ENCODE measurements around the gene RHOF. TPM values are rescaled to one million over a fixed set of nuclear protein-coding genes. Genes with fewer than 3 reads are reported as not detected.

RHOF gene
- total RNA-seq, 8 experiments from 2014 or later, result 2.8 to 13.7 (median 6.8) TPM

- in situ Hi-C loops (cut with MboI; ENCODE audit: low pct_unique_long_range_greater_than_20kb in 2 of 9, low sequenced_read_pairs in 9 of 9, unreplicated experiment in 9 of 9), result loop anchor here in 3 of 9 experiments (10.0 to 25.0 kb wide), 2 partner anchors 95 to 113 kb away; no protein-coding TSS in a partner anchor
- 0% methylated on average over 1 of the region's 84 CpGs; no CpG with 5 or more reads in 9 of the 10 experiments for WGBS, 10 experiments
- ATAC-seq (replicated peaks in 6 of 8), result peak; percentile 20 to 46 (median 31)
- H3K27ac ChIP-seq, result peak overlapping the region; percentile 98 to 100
- peak overlapping the region; percentile 54 to 92 (median 57) for H3K4me3 ChIP-seq
- H3K4me1 ChIP-seq (replicated peaks in 1 of 2), result peaks cover 33 to 34% of the 10 kb centered on the region in 2 donors
Observed at GRCh38 chr12:121799842-121800693, 6.6 kb upstream of the RHOF start.

- 0 to 31% (median 24%) methylated on average over 1 to 7 of the region's 30 CpGs; no CpG with 5 or more reads in 6 of the 10 experiments for WGBS, 10 experiments
- ATAC-seq (replicated peaks in 6 of 8), result peak; percentile 2 to 24 (median 10)
Observed at GRCh38 chr12:121799156-121799841, 5.8 kb upstream of the RHOF start.

DNA sequence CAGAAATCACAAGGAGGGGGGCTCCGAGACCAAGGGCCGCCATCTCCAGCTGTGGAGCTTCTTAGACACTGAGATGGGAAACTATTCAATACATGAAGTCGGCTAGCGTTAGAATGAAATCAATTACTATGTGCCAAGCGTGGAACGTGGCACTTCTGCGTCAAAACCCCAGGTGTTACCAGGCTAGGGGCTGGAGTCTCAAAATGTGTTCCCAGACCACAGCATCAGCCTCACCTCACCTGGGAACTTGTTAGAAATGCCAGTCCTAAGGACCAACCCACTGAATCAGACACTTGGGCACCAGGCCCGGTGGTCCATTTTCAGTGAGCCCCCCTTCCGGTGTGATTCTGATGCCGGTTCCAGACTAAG is 5.3 kb upstream of the RHOF start:
- ATAC-seq (replicated peaks in 6 of 8), result no peak
- H3K4me1 ChIP-seq (replicated peaks in 1 of 2), result peaks cover 41 to 44% of the 10 kb centered on the region in 2 donors
- H3K4me3 ChIP-seq, result peak overlapping the region; percentile 54 to 92 (median 57)
- in situ Hi-C loops (cut with MboI; ENCODE audit: low pct_unique_long_range_greater_than_20kb in 2 of 9, low sequenced_read_pairs in 9 of 9, unreplicated experiment in 9 of 9), result loop anchor here in 3 of 9 experiments (10.0 to 25.0 kb wide), 2 partner anchors 94 to 111 kb away; no protein-coding TSS in a partner anchor
- peak overlapping the region; percentile 98 to 100 for H3K27ac ChIP-seq
- 8 to 90% (median 20%) methylated on average over 1 to 6 of the region's 10 CpGs; no CpG with 5 or more reads in 3 of the 10 experiments for WGBS, 10 experiments

More at GRCh38 chr12:121799156-121799841, 5.8 kb upstream of the RHOF start:
- in situ Hi-C loops (cut with MboI; ENCODE audit: low pct_unique_long_range_greater_than_20kb in 2 of 9, low sequenced_read_pairs in 9 of 9, unreplicated experiment in 9 of 9), result loop anchor here in 3 of 9 experiments (10.0 to 25.0 kb wide), 2 partner anchors 94 to 112 kb away; no protein-coding TSS in a partner anchor
- Histone ChIP-seq H3K4me3 (peak overlapping the region; percentile 54 to 92 (median 57)), H3K27ac (peak overlapping the region; percentile 98 to 100), H3K4me1 (replicated peaks in 1 of 2) (peaks cover 41 to 42% of the 10 kb centered on the region in 2 donors)

- Histone ChIP-seq H3K4me1 (replicated peaks in 1 of 2) (peaks cover 41 to 51% of the 10 kb centered on the region in 2 donors), H3K4me3 (peak overlapping the region; percentile 54 to 92 (median 57)), H3K27ac (peak overlapping the region; percentile 98 to 100)
- WGBS, 10 experiments, result 0 to 80% (median 20%) methylated on average over 1 to 4 of the region's 19 CpGs; no CpG with 5 or more reads in 3 of the 10 experiments
- in situ Hi-C loops (cut with MboI; ENCODE audit: low pct_unique_long_range_greater_than_20kb in 2 of 9, low sequenced_read_pairs in 9 of 9, unreplicated experiment in 9 of 9), result loop anchor here in 3 of 9 experiments (10.0 to 25.0 kb wide), 2 partner anchors 93 to 111 kb away; no protein-coding TSS in a partner anchor
- peak in 1 of 8 experiments; percentile 1 for ATAC-seq (replicated peaks in 6 of 8)
Observed at GRCh38 chr12:121797937-121798786, 4.7 kb upstream of the RHOF start.

DNA sequence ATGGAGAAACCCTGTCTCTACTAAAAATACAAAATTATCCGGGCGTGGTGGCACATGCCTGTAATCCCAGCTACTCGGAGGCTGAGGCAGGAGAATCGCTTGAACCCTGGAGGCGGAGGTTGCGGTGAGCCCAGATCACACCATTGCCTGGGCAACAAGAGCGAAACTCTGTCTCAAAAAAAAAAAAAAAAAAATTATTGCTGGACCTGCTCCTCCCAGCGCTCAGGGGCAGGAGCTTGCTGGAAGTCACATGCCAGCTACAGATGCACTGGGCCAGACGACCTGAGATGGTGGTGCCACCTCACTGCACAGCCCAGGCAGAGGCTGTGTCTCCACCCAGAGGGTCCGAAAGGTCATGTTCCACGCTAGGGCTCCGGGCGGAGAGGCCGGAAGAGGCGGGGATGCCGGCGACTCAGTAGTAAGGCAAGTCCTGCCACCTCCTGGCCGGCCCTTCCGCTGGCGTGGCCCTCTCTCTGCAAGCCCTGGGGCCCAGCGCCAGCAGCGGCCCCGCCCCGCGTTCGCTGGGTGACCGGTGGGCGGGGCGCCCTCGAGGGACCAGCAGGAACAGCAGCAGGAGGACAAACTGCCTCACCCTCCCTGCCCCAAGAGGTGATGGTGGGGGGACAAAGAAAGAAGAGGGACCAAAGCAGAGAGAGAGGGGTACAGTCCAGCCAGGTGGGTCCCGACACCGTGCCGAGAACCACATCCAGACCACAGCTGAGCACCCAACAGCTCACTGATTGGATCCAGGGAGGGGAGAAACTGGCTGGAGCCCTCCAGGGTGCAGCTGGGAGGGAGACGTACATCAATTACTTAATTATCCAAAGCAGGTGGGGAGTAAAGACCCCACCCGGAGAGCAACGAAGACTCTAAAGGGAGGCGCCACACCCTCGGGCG is 3.6 kb upstream of the RHOF start:
- ATAC-seq (replicated peaks in 6 of 8), result peak; percentile 15 to 68 (median 59)
- Histone ChIP-seq H3K4me3 (peak overlapping the region; percentile 54 to 92 (median 57)), H3K4me1 (replicated peaks in 1 of 2) (peaks cover 48 to 53% of the 10 kb centered on the region in 2 donors), H3K27ac (peak overlapping the region; percentile 98 to 100)
- in situ Hi-C loops (cut with MboI; ENCODE audit: low pct_unique_long_range_greater_than_20kb in 2 of 9, low sequenced_read_pairs in 9 of 9, unreplicated experiment in 9 of 9), result loop anchor here in 3 of 9 experiments (10.0 to 25.0 kb wide), 2 partner anchors 92 to 110 kb away; no protein-coding TSS in a partner anchor
- WGBS, 10 experiments, result 0 to 31% (median 7%) methylated on average over 4 to 10 of the region's 39 CpGs

DNA sequence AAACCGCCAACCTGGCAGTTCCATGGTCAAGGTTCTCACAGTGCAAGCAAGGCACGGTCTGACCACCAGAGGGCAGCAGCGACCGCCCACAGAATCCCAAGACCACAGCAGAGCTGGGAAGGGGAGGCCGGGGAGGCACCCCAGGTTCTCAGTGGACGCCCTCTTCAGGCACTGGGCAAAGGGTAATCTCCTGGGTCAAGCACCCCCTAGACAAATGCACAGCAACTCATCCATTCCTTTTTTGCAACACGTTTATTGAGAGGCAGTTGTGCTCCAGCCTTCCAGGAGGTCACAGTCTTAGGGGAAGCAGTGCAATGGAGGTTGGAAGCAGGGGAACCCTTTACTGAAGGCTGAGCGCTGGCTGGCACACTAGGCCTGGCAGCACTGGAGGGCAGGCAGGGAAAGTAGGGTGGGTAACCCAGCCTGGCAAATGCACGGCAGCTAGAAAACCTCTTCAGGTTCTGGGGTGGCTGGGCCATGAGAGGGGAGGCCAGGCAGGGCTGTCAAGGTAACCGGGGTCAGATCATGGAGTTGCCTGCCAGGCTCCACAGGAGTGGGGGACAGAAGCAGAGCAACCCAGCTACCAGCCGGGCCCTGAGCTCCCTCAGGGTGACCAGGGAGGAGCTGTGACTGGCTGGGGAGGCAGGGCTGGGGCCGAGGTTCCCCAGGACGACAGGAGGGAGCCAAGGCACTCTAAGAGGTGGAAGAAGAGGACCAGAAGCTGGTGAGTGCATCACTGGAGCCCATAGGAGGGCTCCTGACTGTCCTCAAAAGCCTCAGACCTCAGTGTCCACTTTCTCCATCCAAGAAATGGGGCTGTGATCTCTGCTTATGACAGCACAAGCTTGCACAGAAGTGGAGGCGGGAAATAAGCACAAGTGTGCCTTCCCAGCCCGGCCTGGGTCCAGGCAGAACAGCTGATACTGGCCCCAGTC is 1.8 kb upstream of the RHOF start:
- in situ Hi-C loops (cut with MboI; ENCODE audit: low pct_unique_long_range_greater_than_20kb in 2 of 9, low sequenced_read_pairs in 9 of 9, unreplicated experiment in 9 of 9), result loop anchor here in 3 of 9 experiments (10.0 to 25.0 kb wide), 2 partner anchors 90 to 108 kb away; no protein-coding TSS in a partner anchor
- WGBS, 10 experiments, result 0 to 87% (median 15%) methylated on average over 1 to 6 of the region's 15 CpGs; no CpG with 5 or more reads in 2 of the 10 experiments
- peaks cover 48 to 53% of the 10 kb centered on the region in 2 donors for H3K4me1 ChIP-seq (replicated peaks in 1 of 2)
- ATAC-seq (replicated peaks in 6 of 8), result peak; percentile 2 to 15 (median 10)
- peak overlapping the region; percentile 27 to 66 for H3K27ac ChIP-seq
- H3K4me3 ChIP-seq, result peak overlapping the region in 2 of 5 donors; percentile 33 to 34

DNA sequence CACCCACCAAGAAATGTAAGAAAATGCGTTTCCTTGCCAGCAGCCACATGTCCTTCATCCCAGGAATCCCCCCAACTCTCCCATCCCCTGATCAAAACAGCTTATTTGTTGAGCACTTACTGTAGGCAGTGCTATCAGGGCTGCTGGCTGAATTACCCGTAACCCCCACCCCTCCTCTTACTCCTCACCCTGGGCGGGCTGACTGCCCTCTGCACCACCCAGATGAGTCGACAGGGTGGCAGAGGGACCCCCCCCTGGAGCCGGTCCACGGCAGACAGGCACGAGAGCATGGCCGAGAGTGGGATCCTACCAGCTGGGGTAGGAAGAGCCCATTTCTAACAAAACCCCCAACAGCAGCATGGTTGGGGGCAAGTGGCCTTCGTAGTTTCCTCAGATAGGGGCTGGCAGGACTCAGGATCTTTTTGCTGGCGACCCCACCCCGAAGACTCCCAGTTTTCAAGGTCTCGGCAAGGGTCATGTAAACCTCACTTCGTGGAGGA is 1.1 kb upstream of the RHOF start:
- 0 to 80% (median 0%) methylated on average over 1 to 8 of the region's 13 CpGs; no CpG with 5 or more reads in 5 of the 10 experiments for WGBS, 10 experiments
- ATAC-seq (replicated peaks in 6 of 8), result peak; percentile 2 to 11 (median 4)
- H3K27ac ChIP-seq, result peak overlapping the region; percentile 27 to 66
- in situ Hi-C loops (cut with MboI; ENCODE audit: low pct_unique_long_range_greater_than_20kb in 2 of 9, low sequenced_read_pairs in 9 of 9, unreplicated experiment in 9 of 9), result loop anchor here in 3 of 9 experiments (10.0 to 25.0 kb wide), 2 partner anchors 90 to 107 kb away; no protein-coding TSS in a partner anchor
- peak overlapping the region in 3 of 5 donors; percentile 16 to 34 (median 33) for H3K4me3 ChIP-seq
- peaks cover 48 to 53% of the 10 kb centered on the region in 2 donors for H3K4me1 ChIP-seq (replicated peaks in 1 of 2)

DNA sequence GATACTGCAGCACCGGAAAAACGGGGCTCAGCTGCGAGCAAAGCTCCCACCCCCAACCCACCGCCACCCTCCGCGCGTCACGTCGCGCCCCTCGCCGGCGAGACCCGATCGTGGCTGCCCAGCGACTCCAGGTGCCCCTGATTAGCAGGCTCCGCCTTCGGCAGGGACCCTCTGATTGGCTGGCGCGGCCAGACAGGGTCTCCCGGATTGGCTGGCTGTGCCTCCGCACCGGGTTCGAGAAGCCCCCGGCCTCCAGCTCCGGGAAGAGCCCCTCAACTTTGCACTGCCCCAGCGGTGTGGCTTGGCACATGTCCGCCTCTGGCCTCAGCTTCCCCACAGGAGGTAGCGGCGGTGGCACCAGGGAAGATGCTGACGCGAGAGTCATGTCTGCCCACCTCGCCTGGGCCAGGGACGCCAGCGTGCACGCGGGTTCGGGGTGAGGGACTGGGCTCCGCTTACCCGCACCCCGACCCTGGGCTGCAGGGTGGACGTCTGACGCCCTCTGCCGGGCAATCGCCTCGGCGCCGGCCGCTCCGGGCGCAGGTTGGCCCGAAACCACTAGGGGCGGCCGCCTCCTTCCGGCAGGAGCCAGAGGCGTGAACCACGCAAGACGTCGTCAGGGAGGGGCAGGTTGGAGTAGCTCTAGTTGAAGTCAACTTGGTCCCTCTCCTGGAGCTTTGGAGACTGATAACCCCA is 498 bp upstream of the RHOF start:
- peak overlapping the region; percentile 27 to 66 for H3K27ac ChIP-seq
- peak; percentile 36 to 69 (median 56) for ATAC-seq (replicated peaks in 6 of 8)
- H3K4me3 ChIP-seq, result peak overlapping the region; percentile 16 to 34 (median 28)
- in situ Hi-C loops (cut with MboI; ENCODE audit: low pct_unique_long_range_greater_than_20kb in 2 of 9, low sequenced_read_pairs in 9 of 9, unreplicated experiment in 9 of 9), result loop anchor here in 3 of 9 experiments (10.0 to 25.0 kb wide), 2 partner anchors 89 to 107 kb away; no protein-coding TSS in a partner anchor
- WGBS, 10 experiments, result 2% methylated on average over 18 of the region's 59 CpGs; no CpG with 5 or more reads in 9 of the 10 experiments
- H3K4me1 ChIP-seq (replicated peaks in 1 of 2), result peaks cover 48 to 50% of the 10 kb centered on the region in 2 donors

GRCh38 chr12:121792607-121793439 is 665 bp downstream of the RHOF start:
- WGBS, 10 experiments, result 40 to 100% (median 88%) methylated on average over 1 to 6 of the region's 48 CpGs; no CpG with 5 or more reads in 5 of the 10 experiments
- H3K27ac ChIP-seq, result no peak overlapping the region
- H3K4me1 ChIP-seq (replicated peaks in 1 of 2), result peaks cover 36 to 38% of the 10 kb centered on the region in 2 donors
- H3K4me3 ChIP-seq, result peak overlapping the region in 4 of 5 donors; percentile 21 to 34 (median 30)
- in situ Hi-C loops (cut with MboI; ENCODE audit: low pct_unique_long_range_greater_than_20kb in 2 of 9, low sequenced_read_pairs in 9 of 9, unreplicated experiment in 9 of 9), result loop anchor here in 3 of 9 experiments (10.0 to 25.0 kb wide), 2 partner anchors 88 to 106 kb away; no protein-coding TSS in a partner anchor
- ATAC-seq (replicated peaks in 6 of 8), result no peak

Measured in motor neuron (in vitro differentiated cells).